Kidney epithelial cell (primary cell): ENCODE data around the gene CDK11B. TPM values are rescaled to one million over a fixed set of nuclear protein-coding genes. Genes with fewer than 3 reads are reported as not detected.
A peak's percentile ranks its signal among the peaks of the same experiment; 100 is the strongest.
"Not testable (repeated sequence)": the region's sequence is repeated elsewhere in the genome, so short reads cannot be mapped to it uniquely, and the experiment has no call there.

Experiments used
- DNase-seq: peaks from one replicate; pipeline ENCODE4 v3.0.0-alpha.2; 2010; ENCODE audit warnings: low read depth
- H3K27me3 ChIP-seq: 2 replicates; pipeline ENCODE4 v1.6.0; 2011; ENCODE audit warnings: low read length; ENCODE audit not compliant: control insufficient read depth, insufficient read depth
- H3K36me3 ChIP-seq: 2 replicates; pipeline ENCODE4 v1.5.1; 2011; ENCODE audit warnings: low read length; ENCODE audit not compliant: control insufficient read depth, insufficient read depth
- H3K4me3 ChIP-seq: 2 replicates; pipeline ENCODE4 v1.5.1; 2011; ENCODE audit warnings: low read depth, mild to moderate bottlenecking, control low read depth, low read length
- CTCF ChIP-seq: IDR thresholded peaks from 2 replicates; pipeline ENCODE4 v1.5.1; 2011; ENCODE audit warnings: mild to moderate bottlenecking, moderate library complexity, low read length, control low read depth, inconsistent platforms; ENCODE audit not compliant: insufficient read depth, poor library complexity, severe bottlenecking
- total RNA-seq: library from RNA; depleted of rRNA; stranded (reverse); fragments of >200 nt; gene quantifications from 2 replicates; pipeline ENCODE4 v1.2.3, GENCODE V29; 2015

Gene CDK11B
- total RNA-seq, 1 donor from 2014 or later: 27.0 TPM

- peak; percentile 57 for TF ChIP-seq CTCF
- Histone ChIP-seq H3K4me3 (no peak overlapping the region), H3K36me3 (no peaks in the 10 kb centered on the region), H3K27me3 (peaks cover 48% of the 10 kb centered on the region)
- no peak for DNase-seq
These were observed 61.4 kb downstream of the CDK11B start for GRCh38 chr1:1597275-1597930.

GRCh38 chr1:1596493-1597274, 62.1 kb downstream of the CDK11B start:
- H3K36me3 ChIP-seq: no peaks in the 10 kb centered on the region
- TF ChIP-seq CTCF: no peak
- no peak for DNase-seq
- peaks cover 47% of the 10 kb centered on the region for H3K27me3 ChIP-seq
- H3K4me3 ChIP-seq: no peak overlapping the region

- not testable (repeated sequence) for H3K36me3 ChIP-seq, DNase-seq, H3K4me3 ChIP-seq
- H3K27me3 ChIP-seq: peaks cover 34% of the 10 kb centered on the region
These were observed 63.5 kb downstream of the CDK11B start for GRCh38 chr1:1595341-1595740.

- no peak for DNase-seq
- no peak for TF ChIP-seq CTCF
- H3K4me3 ChIP-seq: no peak overlapping the region
- H3K27me3 ChIP-seq: peaks cover 32% of the 10 kb centered on the region
- no peaks in the 10 kb centered on the region for H3K36me3 ChIP-seq
These were observed 64.1 kb downstream of the CDK11B start for GRCh38 chr1:1594602-1595260.

GRCh38 chr1:1593834-1594601, 64.8 kb downstream of the CDK11B start:
- no peak for TF ChIP-seq CTCF
- no peak overlapping the region for H3K4me3 ChIP-seq
- DNase-seq: no peak
- H3K36me3 ChIP-seq: no peaks in the 10 kb centered on the region
- peaks cover 27% of the 10 kb centered on the region for H3K27me3 ChIP-seq

- Histone ChIP-seq H3K4me3 (no peak overlapping the region), H3K27me3 (peaks cover 9% of the 10 kb centered on the region), H3K36me3 (no peaks in the 10 kb centered on the region)
- no peak for TF ChIP-seq CTCF
- no peak for DNase-seq
These were observed 67.4 kb downstream of the CDK11B start for GRCh38 chr1:1591452-1591851.
